ENCODE measurements around the gene TMEM184C.
A peak's percentile ranks its signal among the peaks of the same experiment; 100 is the strongest.

The TMEM184C gene

GRCh38 chr4:147655639-147656038, 38.4 kb downstream of the TMEM184C start:
- no peak for DNase-seq (ENCODE audit: low spot score)

- DNase-seq (ENCODE audit: low spot score), result no peak
Observed at GRCh38 chr4:147658501-147658900, 41.3 kb downstream of the TMEM184C start.

- DNase-seq (ENCODE audit: low spot score), result no peak
Observed at GRCh38 chr4:147674073-147674472, 56.9 kb downstream of the TMEM184C start.

- no peak for DNase-seq (ENCODE audit: low spot score)
Observed at GRCh38 chr4:147674496-147674895, 57.3 kb downstream of the TMEM184C start.

GRCh38 chr4:147678106-147678505, 60.9 kb downstream of the TMEM184C start:
- DNase-seq (ENCODE audit: low spot score), result no peak

GRCh38 chr4:147678796-147679549, 61.8 kb downstream of the TMEM184C start:
- no peak for DNase-seq (ENCODE audit: low spot score)

- DNase-seq (ENCODE audit: low spot score), result peak; percentile 4
Observed at GRCh38 chr4:147682755-147683154, 65.6 kb downstream of the TMEM184C start.

- DNase-seq (ENCODE audit: low spot score), result peak; percentile 36
Observed at GRCh38 chr4:147683188-147683591, 66.0 kb downstream of the TMEM184C start.

GRCh38 chr4:147683717-147684700, 66.8 kb downstream of the TMEM184C start, which contains the start of gene PRMT9:
Gene PRMT9 (minus strand): TSS chr4:147684163. CDS start chr4:147683987, 176 bp downstream.
- peak; percentile 86 for DNase-seq (ENCODE audit: low spot score)

- no peak for DNase-seq (ENCODE audit: low spot score)
Observed at GRCh38 chr4:147689067-147689466, 71.9 kb downstream of the TMEM184C start.

- no peak for DNase-seq (ENCODE audit: low spot score)
Observed at GRCh38 chr4:147691820-147692219, 74.6 kb downstream of the TMEM184C start.

- no peak for DNase-seq (ENCODE audit: low spot score)
Observed at GRCh38 chr4:147693218-147693617, 76.0 kb downstream of the TMEM184C start.

GRCh38 chr4:147696866-147697265, 79.7 kb downstream of the TMEM184C start:
- DNase-seq (ENCODE audit: low spot score), result no peak

GRCh38 chr4:147704846-147705245, 87.6 kb downstream of the TMEM184C start:
- DNase-seq (ENCODE audit: low spot score), result no peak

- peak; percentile 51 for DNase-seq (ENCODE audit: low spot score)
Observed at GRCh38 chr4:147707892-147708672, 90.9 kb downstream of the TMEM184C start.

GRCh38 chr4:147709999-147710398, 92.8 kb downstream of the TMEM184C start:
- no peak for DNase-seq (ENCODE audit: low spot score)

- DNase-seq (ENCODE audit: low spot score), result peak; percentile 78
Observed at GRCh38 chr4:147714575-147715401, 97.6 kb downstream of the TMEM184C start.

GRCh38 chr4:147717878-147718277, 100.7 kb downstream of the TMEM184C start:
- DNase-seq (ENCODE audit: low spot score), result no peak
